Measurements from ENCODE around the gene NUDCD3.

The NUDCD3 gene

DNA sequence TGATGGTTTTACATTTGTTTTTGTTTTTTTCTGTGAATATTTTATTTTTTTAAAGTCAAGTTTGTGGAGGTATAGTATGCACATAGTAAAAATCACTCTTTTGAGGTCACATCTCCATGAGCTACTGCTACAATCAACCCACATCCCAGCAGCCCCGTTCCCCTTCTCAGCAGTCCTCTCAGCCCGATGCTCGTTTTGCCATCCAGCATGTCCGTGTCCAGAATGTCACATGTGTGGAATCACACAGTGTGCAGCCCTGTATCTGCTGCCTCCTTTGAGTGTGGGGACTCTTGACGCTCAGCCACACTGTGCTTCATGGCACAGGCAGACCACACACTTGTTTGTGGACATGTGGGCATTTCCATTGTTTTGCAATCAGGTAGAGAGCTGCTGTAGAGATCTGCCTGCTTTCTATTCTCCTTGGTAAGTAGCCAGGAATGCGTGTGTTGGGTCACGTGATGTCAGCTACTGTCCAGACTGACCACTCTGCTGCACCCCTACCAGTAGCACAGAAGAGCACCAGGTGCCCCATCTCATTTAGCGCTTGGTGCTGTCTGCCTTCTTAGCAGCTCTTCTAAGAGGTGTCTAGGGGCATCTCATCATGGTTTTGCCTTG, 93.4 kb downstream of the NUDCD3 start:
- no peak for DNase-seq

- DNase-seq: no peak
These were observed 94.0 kb downstream of the NUDCD3 start for GRCh38 chr7:44396496-44396895.

DNA sequence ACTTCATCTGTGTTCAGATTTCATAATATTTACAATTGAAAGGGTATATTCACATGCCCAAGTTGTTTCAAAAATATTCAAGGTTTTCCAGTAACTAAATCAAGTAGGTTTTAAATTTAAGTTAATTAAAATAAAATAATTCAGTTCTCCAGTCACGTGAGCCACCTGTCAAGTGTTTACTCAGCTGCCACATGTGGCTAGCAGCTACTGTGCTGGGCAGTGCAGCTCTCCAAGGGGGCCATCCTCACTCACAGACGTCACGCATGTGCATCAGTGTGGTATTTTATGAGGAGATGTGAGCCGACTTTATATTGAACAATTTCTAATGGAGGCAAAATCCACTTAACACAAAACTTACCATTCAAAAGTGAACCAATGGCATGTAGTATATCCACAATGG, 95.4 kb downstream of the NUDCD3 start:
- no peak for DNase-seq

GRCh38 chr7:44394636-44395035, 95.8 kb downstream of the NUDCD3 start:
- DNase-seq: no peak

- no peak for DNase-seq
These were observed 96.4 kb downstream of the NUDCD3 start for GRCh38 chr7:44394112-44394447.

- DNase-seq: no peak
These were observed 97.0 kb downstream of the NUDCD3 start for GRCh38 chr7:44393238-44394111.

- no peak for DNase-seq
These were observed 97.8 kb downstream of the NUDCD3 start for GRCh38 chr7:44392618-44393010.

- DNase-seq: no peak
These were observed 98.5 kb downstream of the NUDCD3 start for GRCh38 chr7:44391746-44392617.

DNA sequence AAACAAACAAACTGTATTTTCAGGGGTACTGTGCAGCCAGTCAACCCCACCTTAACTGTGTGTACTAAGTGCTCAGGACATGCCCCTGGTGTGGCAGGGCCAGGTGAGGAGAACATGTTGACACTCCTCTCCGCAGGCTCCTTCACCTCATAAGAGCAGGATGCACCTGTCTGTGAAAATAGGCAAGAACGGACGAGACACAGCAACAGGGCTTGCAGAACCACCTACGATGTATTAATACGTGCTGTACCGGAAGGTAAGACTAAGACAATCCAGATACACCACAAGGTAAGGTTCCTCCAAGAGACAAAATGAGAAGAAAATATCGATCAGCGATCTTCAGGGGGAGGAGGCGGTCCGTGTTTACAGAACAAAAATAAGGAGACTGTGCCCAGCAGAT, 99.3 kb downstream of the NUDCD3 start:
- no peak for DNase-seq

DNA sequence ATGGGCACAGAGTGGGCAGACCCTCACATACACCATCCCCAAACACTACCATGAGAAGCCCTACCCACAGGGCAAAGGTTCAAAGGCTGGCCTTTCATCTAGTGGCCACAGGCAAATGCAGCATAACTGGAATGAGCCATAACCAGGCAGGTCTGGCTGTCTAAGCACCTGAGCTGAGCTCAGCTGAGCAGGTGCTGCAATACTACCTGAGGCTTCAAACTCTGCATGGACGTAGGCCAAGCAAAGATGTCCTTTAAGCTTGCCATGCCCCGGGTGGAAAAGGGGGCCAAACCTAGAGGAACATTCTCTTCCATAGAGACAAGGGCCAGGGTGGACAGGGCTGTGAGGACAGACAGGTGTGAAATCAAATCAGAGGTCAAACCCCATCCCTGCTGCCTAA, 99.8 kb downstream of the NUDCD3 start:
- DNase-seq: no peak

DNA sequence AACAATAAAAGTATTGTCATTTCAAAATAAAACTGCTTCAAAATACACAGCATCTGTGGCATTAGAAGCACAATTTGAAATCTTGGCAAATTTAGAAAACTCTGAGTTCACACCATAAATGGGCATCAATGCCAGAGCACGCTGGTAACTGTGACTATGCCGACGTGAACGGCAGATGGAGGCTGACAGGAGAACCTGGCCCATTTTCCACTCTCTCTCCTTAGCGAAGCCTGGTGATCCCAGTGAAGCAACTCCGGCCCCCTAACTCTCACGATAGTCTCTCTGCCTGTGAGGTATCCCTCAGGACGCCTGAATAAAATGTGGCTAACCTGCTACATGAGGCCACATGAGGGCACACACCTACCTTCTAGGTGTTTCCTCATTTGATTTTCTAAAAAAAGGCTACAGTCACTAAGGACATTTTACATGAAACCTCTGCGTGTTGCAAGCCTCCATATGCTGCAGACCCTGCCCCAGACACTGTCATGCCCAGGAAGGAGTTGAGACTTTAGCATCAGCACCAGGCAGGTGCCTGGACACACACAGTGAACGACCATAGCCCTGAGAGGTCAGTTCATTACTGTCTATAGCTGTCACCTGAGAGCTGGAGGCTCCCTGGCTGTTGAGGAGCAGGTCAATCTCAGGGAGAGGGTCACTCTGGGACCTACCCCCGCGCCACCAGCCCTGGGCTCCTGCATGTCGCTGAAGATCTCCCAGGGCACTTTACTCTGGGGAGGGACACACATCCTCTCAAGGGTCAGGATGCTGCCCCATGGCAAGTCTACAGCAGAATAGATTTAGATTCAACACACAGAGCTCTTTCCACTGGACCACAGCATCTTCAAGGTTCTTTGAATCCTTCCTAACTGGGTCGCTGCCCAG, 102.1 kb downstream of the NUDCD3 start:
- DNase-seq: no peak

GRCh38 chr7:44387389-44387788, 103.1 kb downstream of the NUDCD3 start:
- no peak for DNase-seq

DNA sequence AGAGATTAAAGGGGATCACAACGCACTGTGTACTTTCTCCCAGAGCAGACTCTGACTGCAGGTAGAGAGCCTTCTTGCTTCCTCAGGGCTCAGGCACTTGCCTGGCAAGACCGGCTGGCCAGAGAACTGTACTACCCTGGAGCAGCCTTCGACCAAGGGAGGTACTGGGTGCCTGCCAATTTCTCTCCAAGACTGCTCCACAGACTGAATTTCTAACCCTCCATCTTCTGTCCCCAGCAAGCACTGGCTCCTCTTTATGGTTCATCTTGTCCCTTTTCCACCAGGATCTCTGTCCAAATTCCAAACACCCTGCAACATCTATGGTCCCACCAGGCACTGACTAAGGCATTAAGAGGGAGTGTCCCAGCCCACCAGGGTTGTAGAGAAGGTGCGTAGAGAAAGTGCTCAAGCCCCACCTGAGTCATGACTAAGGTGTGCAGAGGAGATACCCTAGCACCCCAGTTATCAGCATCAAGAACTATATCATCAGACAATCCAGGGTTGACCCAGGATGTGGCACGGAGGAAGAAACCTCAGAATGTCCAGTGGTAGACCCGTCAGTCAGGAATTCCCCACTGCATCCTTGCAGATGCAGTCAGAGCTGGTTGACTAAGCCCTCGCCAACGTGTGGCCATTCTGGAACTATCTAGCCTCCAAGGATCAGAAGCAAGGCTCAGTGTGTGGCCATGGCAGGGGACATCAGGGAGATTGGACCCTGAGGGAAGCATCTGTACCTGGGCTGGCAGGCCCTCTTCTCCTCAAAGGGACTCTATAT, 104.1 kb downstream of the NUDCD3 start:
- DNase-seq: no peak

- no peak for DNase-seq
These were observed 104.9 kb downstream of the NUDCD3 start for GRCh38 chr7:44385434-44386138.

DNA sequence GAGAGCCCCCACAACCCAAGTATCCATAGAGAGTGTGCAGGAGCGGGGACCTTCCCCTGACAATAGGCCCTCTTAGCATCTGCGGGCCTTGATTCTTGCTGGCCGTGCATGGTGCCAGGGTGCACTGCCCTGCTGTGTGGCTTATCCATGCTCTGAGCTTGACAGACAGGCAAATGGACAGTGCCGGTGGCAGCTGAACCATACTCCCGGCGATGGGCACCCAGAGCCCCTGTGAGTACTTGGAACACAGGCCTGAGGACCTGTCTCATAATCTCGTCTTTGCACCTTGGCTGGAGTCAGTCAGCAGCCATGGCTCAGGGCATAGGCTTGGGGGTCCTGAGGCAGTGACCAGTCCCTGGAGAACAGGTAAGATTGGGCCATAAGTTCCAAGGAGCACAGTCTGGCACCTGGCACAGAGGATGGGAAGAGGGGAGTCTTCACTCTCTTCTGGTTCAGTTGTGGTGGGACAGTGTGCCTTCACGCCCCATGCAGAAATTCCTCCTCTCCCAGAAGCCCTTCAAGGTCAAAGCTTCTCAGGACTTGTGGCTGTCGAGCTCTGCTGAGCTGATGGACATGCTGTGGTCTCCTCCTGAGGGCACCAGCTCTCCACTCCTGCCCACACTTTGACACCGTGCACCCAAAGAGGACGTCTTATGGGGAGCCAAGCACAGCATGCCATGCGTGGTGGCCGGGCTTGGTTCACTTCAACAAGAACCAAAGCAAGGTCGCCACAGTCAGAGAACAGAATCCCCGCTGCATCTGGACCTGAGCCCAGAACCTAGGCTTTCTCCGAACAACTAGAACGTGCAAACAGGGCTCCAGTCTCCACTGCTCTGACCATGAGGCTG, 105.6 kb downstream of the NUDCD3 start:
- DNase-seq: no peak

- DNase-seq: no peak
These were observed 106.9 kb downstream of the NUDCD3 start for GRCh38 chr7:44383566-44383965.

DNA sequence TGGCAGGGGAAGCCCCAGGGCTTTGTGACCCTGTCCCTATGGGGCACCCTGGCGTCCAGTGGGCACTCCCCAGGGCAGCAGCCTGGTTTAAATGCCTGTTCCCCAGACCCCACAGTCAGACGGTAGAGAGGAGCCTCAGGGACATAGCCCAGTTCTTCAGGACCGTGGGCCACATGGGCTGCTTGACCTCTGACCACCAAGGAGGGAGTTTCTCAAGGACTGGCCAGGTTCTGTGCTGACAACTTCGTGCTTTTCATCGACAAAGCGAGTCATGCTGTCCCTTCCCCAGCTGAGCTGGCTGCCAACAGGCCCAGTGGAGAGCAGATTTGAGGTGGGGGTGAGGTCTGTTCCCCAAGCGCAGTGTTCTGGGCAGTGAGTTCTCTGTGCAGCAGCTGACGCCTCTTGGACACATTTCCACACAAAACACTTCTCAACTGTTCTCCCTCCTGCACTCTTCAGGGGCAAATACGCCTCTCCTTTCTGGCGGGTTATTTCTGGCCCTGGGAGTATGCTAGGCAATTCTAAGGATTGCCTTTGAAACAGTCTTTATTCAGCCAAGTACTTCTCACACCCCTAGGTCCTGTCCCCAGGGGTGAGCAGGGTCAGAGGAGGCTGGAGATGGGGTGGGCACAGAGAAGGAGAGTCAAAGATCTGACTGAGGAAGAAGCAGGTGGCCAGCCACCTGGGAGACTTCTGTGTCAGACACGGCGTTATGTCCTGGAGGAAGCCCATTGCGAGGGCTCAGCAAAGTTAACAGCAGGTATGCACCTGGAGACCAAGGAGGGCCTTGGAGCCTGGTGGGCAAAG, 107.8 kb downstream of the NUDCD3 start:
- DNase-seq: no peak

- DNase-seq: no peak
These were observed 108.8 kb downstream of the NUDCD3 start for GRCh38 chr7:44381494-44382220.

Data from activated CD4-positive, alpha-beta T cell treated with anti-CD3 and anti-CD28 coated beads for 48 hours (primary cell).